Testis (tissue), 2 donors: ENCODE measurements around the gene AKAP12.

Experiments
- CTCF ChIP-seq, 3 experiments: fragments of 450-650 bp in 2 of 3; fragments of 200-600 bp in 1 of 3; sonication (generic) in 1 of 3; IDR thresholded peaks; one replicate each; pipeline ENCODE4 v1.5.1; 2016 to 2019; ENCODE audit warnings: antibody characterized with exemption in 3 of 3, mild to moderate bottlenecking in 2 of 3, moderate library complexity in 1 of 3
- POLR2A ChIP-seq: fragments of 450-650 bp; IDR thresholded peaks from one replicate; pipeline ENCODE4 v1.6.1; 2017; ENCODE audit warnings: antibody characterized with exemption, mild to moderate bottlenecking, moderate library complexity

- no peak for TF ChIP-seq CTCF (IDR thresholded peaks at IDR 0.05)
- TF ChIP-seq POLR2A: no peak
These were observed 18.2 kb downstream of the AKAP12 start for GRCh38 chr6:151257985-151258445.
